Bronchial epithelial cell (primary cell): Measurements from ENCODE around the gene ANP32B. TPM values are rescaled to one million over a fixed set of nuclear protein-coding genes. Genes with fewer than 3 reads are reported as not detected.

ENCODE experiments used
- DNase-seq: peaks from one replicate; pipeline ENCODE4 v3.0.0-alpha.2; 2010; ENCODE audit warnings: low read depth
- FAIRE-seq: peaks from 2 replicates; lab custom pipeline; 2011; peaks lifted over from hg19 to GRCh38; lab: Jason Lieb, UNC
- H3K27me3 ChIP-seq: 2 replicates; pipeline ENCODE4 v1.5.1; 2011; ENCODE audit warnings: low read length; ENCODE audit not compliant: control insufficient read depth, insufficient read depth
- H3K36me3 ChIP-seq: 2 replicates; pipeline ENCODE4 v1.5.1; 2011; ENCODE audit warnings: low read length; ENCODE audit not compliant: control insufficient read depth, insufficient read depth
- H3K4me3 ChIP-seq: 2 replicates; pipeline ENCODE4 v1.5.1; 2011; ENCODE audit warnings: mild to moderate bottlenecking, low read depth, low read length, control low read depth
- total RNA-seq: library from RNA; depleted of rRNA; stranded (reverse); fragments of >200 nt; gene quantifications from 2 replicates; pipeline ENCODE4 v1.2.1, GENCODE V29; 2014
- TF ChIP-seq, protein P1 (sequence below): IDR thresholded peaks from 2 replicates; pipeline ENCODE4 v1.5.1; 2011; ENCODE audit warnings: mild to moderate bottlenecking, moderate library complexity, low read length, control low read depth, inconsistent platforms; ENCODE audit not compliant: insufficient read depth, severe bottlenecking

ANP32B gene
- total RNA-seq, 1 donor from 2014 or later = 7.1 TPM

DNA sequence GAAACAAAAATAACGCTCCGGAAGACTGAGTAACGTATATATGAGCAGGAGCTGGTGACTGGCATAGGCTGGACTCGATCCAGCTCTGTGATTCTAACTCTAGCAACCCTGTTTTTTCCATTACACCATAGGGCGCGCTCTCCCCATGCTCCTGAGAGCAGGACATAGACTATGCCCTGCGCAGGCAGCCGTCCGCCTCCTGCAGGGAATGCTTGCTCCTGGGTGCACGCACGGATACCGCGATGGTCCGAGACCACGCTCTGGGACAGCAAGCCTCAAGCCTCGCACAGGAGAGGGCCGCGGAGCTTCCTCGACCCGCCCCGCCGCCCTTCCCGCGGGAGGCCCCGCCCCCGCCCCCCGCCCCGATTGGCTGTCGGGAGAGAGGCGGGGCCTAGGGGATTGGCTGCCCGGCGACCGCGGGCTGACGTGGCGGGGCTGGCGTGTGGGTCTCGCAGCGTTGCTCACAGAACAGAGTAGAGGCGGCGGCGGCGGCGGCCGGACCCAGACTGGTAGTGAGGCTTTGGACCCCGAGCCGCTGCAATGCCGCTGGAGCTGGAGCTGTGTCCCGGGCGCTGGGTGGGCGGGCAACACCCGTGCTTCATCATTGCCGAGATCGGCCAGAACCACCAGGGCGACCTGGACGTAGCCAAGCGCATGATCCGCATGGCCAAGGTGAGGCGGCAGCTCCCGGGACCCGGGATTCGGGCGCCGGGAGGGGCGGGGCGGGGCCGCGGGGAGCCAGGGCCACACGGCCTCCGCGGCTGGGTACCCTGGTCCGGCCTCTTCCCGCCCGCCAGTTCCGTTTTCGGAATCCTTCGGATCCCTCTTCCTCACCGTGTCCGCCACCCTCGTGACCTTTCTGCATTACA lies 73.4 kb downstream of the ANP32B start, which contains the start of gene NANS:
Gene NANS (plus strand): TSS at position 464 of the 869 bp plus-strand sequence. CDS start 77 bp downstream, at position 541.
- H3K4me3 ChIP-seq = peak within 1 kb of the TSS; percentile 89
- H3K36me3 ChIP-seq = peaks cover 5% of the 10 kb centered on the region
- TF ChIP-seq, protein P1, sequence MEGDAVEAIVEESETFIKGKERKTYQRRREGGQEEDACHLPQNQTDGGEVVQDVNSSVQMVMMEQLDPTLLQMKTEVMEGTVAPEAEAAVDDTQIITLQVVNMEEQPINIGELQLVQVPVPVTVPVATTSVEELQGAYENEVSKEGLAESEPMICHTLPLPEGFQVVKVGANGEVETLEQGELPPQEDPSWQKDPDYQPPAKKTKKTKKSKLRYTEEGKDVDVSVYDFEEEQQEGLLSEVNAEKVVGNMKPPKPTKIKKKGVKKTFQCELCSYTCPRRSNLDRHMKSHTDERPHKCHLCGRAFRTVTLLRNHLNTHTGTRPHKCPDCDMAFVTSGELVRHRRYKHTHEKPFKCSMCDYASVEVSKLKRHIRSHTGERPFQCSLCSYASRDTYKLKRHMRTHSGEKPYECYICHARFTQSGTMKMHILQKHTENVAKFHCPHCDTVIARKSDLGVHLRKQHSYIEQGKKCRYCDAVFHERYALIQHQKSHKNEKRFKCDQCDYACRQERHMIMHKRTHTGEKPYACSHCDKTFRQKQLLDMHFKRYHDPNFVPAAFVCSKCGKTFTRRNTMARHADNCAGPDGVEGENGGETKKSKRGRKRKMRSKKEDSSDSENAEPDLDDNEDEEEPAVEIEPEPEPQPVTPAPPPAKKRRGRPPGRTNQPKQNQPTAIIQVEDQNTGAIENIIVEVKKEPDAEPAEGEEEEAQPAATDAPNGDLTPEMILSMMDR = no peak
- DNase-seq (peak; percentile 91), FAIRE-seq (no peak)
- no peaks in the 10 kb centered on the region for H3K27me3 ChIP-seq

DNA sequence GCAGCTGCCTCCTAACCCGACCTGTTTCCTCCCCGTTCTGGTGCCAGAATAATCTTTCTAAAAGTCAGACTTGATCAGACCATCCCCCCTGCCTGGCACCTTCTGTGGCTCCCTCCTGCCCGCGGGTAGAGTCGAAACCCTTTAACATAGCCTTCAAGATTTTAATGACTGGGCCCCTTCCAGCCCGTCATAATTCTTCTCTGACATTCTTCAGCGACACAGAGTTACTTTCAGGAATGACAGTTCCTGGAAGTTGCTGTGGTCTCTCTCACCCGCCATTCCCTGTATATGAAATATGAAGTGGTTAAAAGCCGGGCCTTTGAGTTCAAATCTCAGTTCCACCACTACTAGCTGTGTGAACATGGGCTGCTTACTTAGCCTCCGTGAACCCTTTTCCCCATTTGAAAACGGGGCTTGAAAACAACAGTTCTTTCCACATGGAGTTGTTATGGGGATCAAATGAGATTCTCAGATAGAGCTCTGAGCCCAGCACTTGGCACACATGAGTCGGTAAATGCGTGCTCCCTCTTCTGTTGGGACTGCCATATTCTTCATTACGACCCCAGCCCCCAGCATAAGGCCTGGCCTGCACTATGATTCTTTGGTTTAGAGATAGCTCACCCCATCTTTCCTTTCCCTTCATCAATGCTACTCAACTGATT lies 74.1 kb downstream of the ANP32B start:
- DNase-seq (peak; percentile 24), FAIRE-seq (no peak)
- TF ChIP-seq, protein P1 = no peak
- Histone ChIP-seq H3K36me3 (peaks cover 5% of the 10 kb centered on the region), H3K4me3 (peak overlapping the region; percentile 89), H3K27me3 (no peaks in the 10 kb centered on the region)

DNA sequence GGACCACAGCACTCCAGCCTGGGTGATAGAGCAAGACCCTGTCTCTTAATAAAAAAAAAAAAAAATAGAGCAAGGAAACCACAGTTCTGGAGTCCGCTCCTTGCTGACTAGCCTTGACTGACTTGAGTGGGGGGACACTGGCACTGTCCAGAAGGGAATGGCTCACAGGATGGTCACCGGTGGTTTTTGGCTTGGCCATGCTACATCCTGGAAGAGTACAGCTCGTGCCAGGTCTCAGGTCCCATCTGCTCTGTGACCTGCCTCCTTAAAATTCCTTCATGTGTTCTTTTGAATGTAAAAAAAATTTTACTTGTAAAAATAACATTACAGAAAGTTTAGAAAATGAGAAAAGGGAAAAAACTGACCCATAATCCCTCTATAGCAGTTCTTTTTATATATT lies 79.0 kb downstream of the ANP32B start:
- H3K36me3 ChIP-seq = peaks cover 6% of the 10 kb centered on the region
- FAIRE-seq = no peak

DNA sequence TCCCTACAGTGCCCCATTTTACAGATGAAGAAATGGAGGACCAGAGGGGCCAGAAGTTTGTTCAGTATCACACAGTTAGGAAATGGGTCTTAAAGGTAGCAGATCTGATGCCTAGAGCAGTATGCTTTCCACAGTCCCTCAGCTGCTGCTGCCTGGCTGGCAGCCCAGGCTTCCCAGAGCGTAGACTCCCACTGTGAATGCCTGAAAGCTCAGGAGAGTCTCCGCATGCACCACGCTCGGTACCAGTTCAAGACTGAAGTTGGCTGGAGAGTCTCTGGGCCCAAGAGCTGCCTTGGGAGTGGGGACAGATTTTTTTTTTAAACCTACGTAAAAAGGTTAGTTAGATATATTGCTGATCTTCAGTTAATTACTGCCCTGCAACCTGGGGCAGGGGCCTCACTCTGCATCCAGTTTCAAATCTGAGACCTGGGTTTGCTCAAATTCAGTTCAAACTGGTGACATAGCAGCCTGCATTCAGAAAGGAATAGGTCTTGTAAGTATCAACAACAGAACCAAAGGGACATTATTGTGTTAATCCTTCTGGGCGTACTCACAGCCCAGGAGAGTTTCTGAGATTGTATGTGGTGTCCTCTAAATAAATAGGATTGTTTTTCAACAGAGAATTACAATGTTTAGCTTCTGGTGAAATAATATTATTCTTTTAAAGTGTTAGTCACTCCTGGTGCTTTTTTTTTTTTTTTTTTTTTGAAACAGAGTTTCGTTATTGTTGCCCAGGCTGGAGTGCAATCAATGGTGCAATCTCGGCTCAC lies 81.7 kb downstream of the ANP32B start:
- no peak for DNase-seq

More for the DNA sequence above, 79.0 kb downstream of the ANP32B start:
- no peaks in the 10 kb centered on the region for H3K27me3 ChIP-seq
- no peak for DNase-seq
- H3K4me3 ChIP-seq = no peak overlapping the region
- TF ChIP-seq, protein P1 = no peak

More for the DNA sequence above, 81.7 kb downstream of the ANP32B start:
- Histone ChIP-seq H3K36me3 (peaks cover 6% of the 10 kb centered on the region), H3K4me3 (no peak overlapping the region), H3K27me3 (no peaks in the 10 kb centered on the region)
- TF ChIP-seq, protein P1 = no peak
- FAIRE-seq = no peak

Other genes starting within 250 kb of the ANP32B start
- gene FOXE1, start 130.1 kb upstream of the ANP32B start, total RNA-seq = 1.1 and 2.6 TPM in 2 replicates
- 18.4 and 25.0 TPM in 2 replicates for gene TRMO, start 60.8 kb upstream of the ANP32B start, total RNA-seq
- not detected in 2 replicates for gene HEMGN, start 45.2 kb upstream of the ANP32B start, total RNA-seq
- gene NANS, start 73.4 kb downstream of the ANP32B start, total RNA-seq = 98.8 and 118 TPM in 2 replicates
- 1.8 and 5.8 TPM in 2 replicates for gene TRIM14, start 135.9 kb downstream of the ANP32B start, total RNA-seq
- gene CORO2A, start 209.3 kb downstream of the ANP32B start, total RNA-seq = 22.1 and 34.7 TPM in 2 replicates